ENCODE data around the gene TMEM59L. TPM values are rescaled to one million over a fixed set of nuclear protein-coding genes. Genes with fewer than 3 reads are reported as not detected.

TMEM59L gene
- total RNA-seq, 1 donor from 2014 or later: 1.5 TPM

- H3K9me3 ChIP-seq (replicated peaks): no peaks in the 10 kb centered on the region
- peaks cover 32% of the 10 kb centered on the region for H3K4me1 ChIP-seq
- peak overlapping the region; percentile 97 for H3K27ac ChIP-seq (replicated peaks)
- intact Hi-C loops (cut with micrococcal nuclease): no loop called here
- no peaks in the 10 kb centered on the region for H3K27me3 ChIP-seq (ENCODE audit: low read depth)
- TF ChIP-seq CTCF (IDR thresholded peaks at IDR 0.05; ENCODE audit: borderline replicate concordance): no peak
- DNase-seq: no peak
- peak overlapping the region; percentile 96 for H3K4me3 ChIP-seq
- H3K36me3 ChIP-seq: peaks cover 12% of the 10 kb centered on the region
Observed at GRCh38 chr19:18587962-18588610, 24.6 kb upstream of the TMEM59L start.

- DNase-seq: peak; percentile 87
- Histone ChIP-seq H3K27ac (replicated peaks) (peak within 1 kb of the TSS; percentile 97), H3K27me3 (ENCODE audit: low read depth) (no peaks in the 10 kb centered on the region), H3K36me3 (peaks cover 12% of the 10 kb centered on the region), H3K9me3 (replicated peaks) (no peaks in the 10 kb centered on the region), H3K4me3 (peak within 1 kb of the TSS; percentile 96), H3K4me1 (peaks cover 35% of the 10 kb centered on the region)
- intact Hi-C loops (cut with micrococcal nuclease): no loop called here
- peak; percentile 95 for TF ChIP-seq CTCF (IDR thresholded peaks at IDR 0.05; ENCODE audit: borderline replicate concordance)
Observed at GRCh38 chr19:18588611-18589379, 23.9 kb upstream of the TMEM59L start, which contains the start of gene REX1BD. TSS of gene REX1BD (plus strand) at chr19:18588798. CDS start at chr19:18588802, 4 bp downstream.

- Histone ChIP-seq H3K36me3 (peaks cover 12% of the 10 kb centered on the region), H3K9me3 (replicated peaks) (no peaks in the 10 kb centered on the region), H3K27me3 (ENCODE audit: low read depth) (no peaks in the 10 kb centered on the region), H3K4me1 (peaks cover 43% of the 10 kb centered on the region), H3K27ac (replicated peaks) (peak overlapping the region; percentile 97), H3K4me3 (peak overlapping the region; percentile 96)
- DNase-seq: peak; percentile 66
- intact Hi-C loops (cut with micrococcal nuclease): loop anchor here (5.0 kb wide), 1 partner anchor 83 kb away; no protein-coding TSS in a partner anchor
- peak; percentile 28 for TF ChIP-seq CTCF (IDR thresholded peaks at IDR 0.05; ENCODE audit: borderline replicate concordance)
Observed at GRCh38 chr19:18589380-18590272, 23.0 kb upstream of the TMEM59L start.

GRCh38 chr19:18590273-18591272 is 22.1 kb upstream of the TMEM59L start:
- TF ChIP-seq CTCF (IDR thresholded peaks at IDR 0.05; ENCODE audit: borderline replicate concordance): no peak
- Histone ChIP-seq H3K9me3 (replicated peaks) (no peaks in the 10 kb centered on the region), H3K36me3 (peaks cover 12% of the 10 kb centered on the region), H3K27ac (replicated peaks) (peak overlapping the region; percentile 97), H3K4me1 (peaks cover 53% of the 10 kb centered on the region), H3K4me3 (peak overlapping the region; percentile 96), H3K27me3 (ENCODE audit: low read depth) (peaks cover 5% of the 10 kb centered on the region)
- no peak for DNase-seq
- intact Hi-C loops (cut with micrococcal nuclease): loop anchor here (5.0 kb wide), 1 partner anchor 82 kb away; no protein-coding TSS in a partner anchor

Measured in left ventricle myocardium inferior (tissue), 1 donor.